ENCODE measurements around the gene GSTK1. TPM values are rescaled to one million over a fixed set of nuclear protein-coding genes. Genes with fewer than 3 reads are reported as not detected.

Gene GSTK1
- total and polyA plus RNA-seq, 9 of the 15 experiments (the other 6 are each of a cell fraction or from before 2014, with no cell fraction given), result 155 to 441 (median 233) TPM

GRCh38 chr7:143256932-143257331 is 6.3 kb upstream of the GSTK1 start (continued):
- TF ChIP-seq HDAC1 (IDR thresholded peaks at IDR 0.05) (peak in 1 of 2 experiments; percentile 31; a peak in 1 of 4 replicates), ZC3H8 (IDR thresholded peaks at IDR 0.05) (no peak), SMARCC2 (IDR thresholded peaks at IDR 0.05; ENCODE audit: low read depth) (peak; percentile 53), ZNF316 (IDR thresholded peaks at IDR 0.05) (0 out of 2 replicates have a peak, but pooled peaks have one; percentile 2), RAD21 (CRISPR knock-in tag; conservative IDR thresholded peaks at IDR 0.05 in 1 of 2, IDR thresholded peaks at IDR 0.05 in 1 of 2) (no peak), ZNF445 (CRISPR knock-in tag; IDR thresholded peaks at IDR 0.05; ENCODE audit: low read depth) (no peak), BRF1 (IDR thresholded peaks at IDR 0.05; ENCODE audit: borderline replicate concordance, extremely low read depth, insufficient read length) (no peak), DEAF1 (CRISPR knock-in tag; IDR thresholded peaks at IDR 0.05) (no peak), NCOR1 (IDR thresholded peaks at IDR 0.05) (peak; percentile 73), FOXM1 (IDR thresholded peaks at IDR 0.05; ENCODE audit: low read depth) (peak; percentile 81), FOXM1 (CRISPR knock-in tag; IDR thresholded peaks at IDR 0.05; ENCODE audit: low read depth) (no peak), SRF (CRISPR knock-in tag; IDR thresholded peaks at IDR 0.05) (no peak), MCM2 (IDR thresholded peaks at IDR 0.05; ENCODE audit: low read depth) (no peak), ARID1B (IDR thresholded peaks at IDR 0.05) (peak; percentile 92), POLR2AphosphoS5 (IDR thresholded peaks at IDR 0.05; ENCODE audit: control insufficient read depth, insufficient read depth, low read depth, low read length) (peak; percentile 76; the same call in 1 of the 2 replicates), EP300 (IDR thresholded peaks at IDR 0.05; ENCODE audit: low read length) (peak; percentile 68; the same call in 1 of the 2 replicates), HSF4 (CRISPR knock-in tag; IDR thresholded peaks at IDR 0.05; ENCODE audit: borderline replicate concordance) (no peak), NFIC (IDR thresholded peaks at IDR 0.05) (peak; percentile 27; the same call in 1 of the 2 replicates), SMARCA4 (IDR thresholded peaks at IDR 0.05) (peak; percentile 81), PML (IDR thresholded peaks at IDR 0.05; ENCODE audit: low read length) (peak; percentile 57), PKNOX1 (IDR thresholded peaks at IDR 0.05) (peak; percentile 49; the same call in 1 of the 2 replicates), TBP (optimal IDR thresholded peaks at IDR 0.05; ENCODE audit: low read depth, low read length) (peak; percentile 21), ZNF561 (CRISPR knock-in tag; conservative IDR thresholded peaks at IDR 0.05) (no peak), KHSRP (IDR thresholded peaks at IDR 0.05) (0 out of 2 replicates have a peak, but pooled peaks have one; percentile 42), MCM3 (IDR thresholded peaks at IDR 0.05) (no peak), JUND (IDR thresholded peaks at IDR 0.05; ENCODE audit: borderline replicate concordance, low read depth, low read length) (0 out of 2 replicates have a peak, but pooled peaks have one; percentile 32), JUND (tag; IDR thresholded peaks at IDR 0.05; ENCODE audit: borderline replicate concordance, low read depth, low read length) (no peak; the same call in 1 of the 3 replicates), TAL1 (IDR thresholded peaks at IDR 0.05) (peak; percentile 77), CXXC5 (CRISPR knock-in tag; IDR thresholded peaks at IDR 0.05) (peak; percentile 35)
- TF ChIP-seq, protein P1, sequence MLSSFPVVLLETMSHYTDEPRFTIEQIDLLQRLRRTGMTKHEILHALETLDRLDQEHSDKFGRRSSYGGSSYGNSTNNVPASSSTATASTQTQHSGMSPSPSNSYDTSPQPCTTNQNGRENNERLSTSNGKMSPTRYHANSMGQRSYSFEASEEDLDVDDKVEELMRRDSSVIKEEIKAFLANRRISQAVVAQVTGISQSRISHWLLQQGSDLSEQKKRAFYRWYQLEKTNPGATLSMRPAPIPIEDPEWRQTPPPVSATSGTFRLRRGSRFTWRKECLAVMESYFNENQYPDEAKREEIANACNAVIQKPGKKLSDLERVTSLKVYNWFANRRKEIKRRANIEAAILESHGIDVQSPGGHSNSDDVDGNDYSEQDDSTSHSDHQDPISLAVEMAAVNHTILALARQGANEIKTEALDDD (IDR thresholded peaks at IDR 0.05), result peak; percentile 80

Measured in K562 (cell line).